ENCODE data around the gene PYGL.

The PYGL gene

DNA sequence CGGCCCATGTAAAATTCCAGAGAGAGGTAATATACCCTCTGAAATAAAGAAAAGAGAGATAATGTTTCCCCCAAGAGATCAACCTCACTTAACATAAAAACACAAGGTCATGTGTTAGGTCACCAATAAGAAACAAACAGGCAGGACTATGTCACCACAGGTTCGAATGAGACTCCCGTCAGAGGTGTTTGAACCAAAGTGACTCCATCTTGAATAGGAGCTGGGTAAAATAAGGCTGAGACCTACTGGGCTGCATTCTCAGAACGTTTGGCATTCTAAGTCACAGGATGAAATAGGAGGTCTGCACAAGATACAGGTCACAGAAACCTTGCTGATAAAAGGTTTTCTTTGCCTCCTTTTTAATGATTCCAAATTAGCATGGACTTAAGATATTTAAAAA lies 6.5 kb downstream of the PYGL start:
- no peak overlapping the region for H3K4me3 ChIP-seq (ENCODE audit: low read depth, low read length)
- DNase-seq (ENCODE audit: low read depth), result no peak
- TF ChIP-seq POLR2A (IDR thresholded peaks at IDR 0.05; ENCODE audit: extremely low read depth, insufficient read length), result no peak
- TF ChIP-seq MYC (IDR thresholded peaks at IDR 0.05; ENCODE audit: low read depth, low read length), result no peak
- TF ChIP-seq, protein P1, sequence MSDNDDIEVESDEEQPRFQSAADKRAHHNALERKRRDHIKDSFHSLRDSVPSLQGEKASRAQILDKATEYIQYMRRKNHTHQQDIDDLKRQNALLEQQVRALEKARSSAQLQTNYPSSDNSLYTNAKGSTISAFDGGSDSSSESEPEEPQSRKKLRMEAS (IDR thresholded peaks at IDR 0.05; ENCODE audit: low read depth, low read length), result no peak
- TF ChIP-seq, protein P2, sequence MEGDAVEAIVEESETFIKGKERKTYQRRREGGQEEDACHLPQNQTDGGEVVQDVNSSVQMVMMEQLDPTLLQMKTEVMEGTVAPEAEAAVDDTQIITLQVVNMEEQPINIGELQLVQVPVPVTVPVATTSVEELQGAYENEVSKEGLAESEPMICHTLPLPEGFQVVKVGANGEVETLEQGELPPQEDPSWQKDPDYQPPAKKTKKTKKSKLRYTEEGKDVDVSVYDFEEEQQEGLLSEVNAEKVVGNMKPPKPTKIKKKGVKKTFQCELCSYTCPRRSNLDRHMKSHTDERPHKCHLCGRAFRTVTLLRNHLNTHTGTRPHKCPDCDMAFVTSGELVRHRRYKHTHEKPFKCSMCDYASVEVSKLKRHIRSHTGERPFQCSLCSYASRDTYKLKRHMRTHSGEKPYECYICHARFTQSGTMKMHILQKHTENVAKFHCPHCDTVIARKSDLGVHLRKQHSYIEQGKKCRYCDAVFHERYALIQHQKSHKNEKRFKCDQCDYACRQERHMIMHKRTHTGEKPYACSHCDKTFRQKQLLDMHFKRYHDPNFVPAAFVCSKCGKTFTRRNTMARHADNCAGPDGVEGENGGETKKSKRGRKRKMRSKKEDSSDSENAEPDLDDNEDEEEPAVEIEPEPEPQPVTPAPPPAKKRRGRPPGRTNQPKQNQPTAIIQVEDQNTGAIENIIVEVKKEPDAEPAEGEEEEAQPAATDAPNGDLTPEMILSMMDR (IDR thresholded peaks at IDR 0.05; ENCODE audit: low read depth, low read length), result no peak

DNA sequence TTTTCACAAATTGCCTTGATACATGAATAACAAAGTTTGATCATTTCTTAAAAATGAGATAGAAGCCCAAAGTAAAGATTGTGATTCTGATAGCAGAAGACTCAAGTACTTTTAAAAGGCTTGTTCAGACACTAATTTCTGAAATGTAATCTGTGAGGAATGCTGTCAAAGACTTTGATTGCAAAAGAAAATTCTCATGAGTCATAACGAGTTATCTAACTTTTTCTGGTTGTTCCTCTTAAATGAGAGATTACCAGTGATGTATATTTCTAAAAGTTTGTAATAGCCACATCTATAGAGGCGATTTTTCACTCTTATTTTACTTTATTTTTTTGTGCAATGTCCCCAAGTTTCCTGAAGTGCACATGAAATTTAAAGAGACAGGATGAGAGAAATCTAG lies 7.0 kb downstream of the PYGL start:
- H3K4me3 ChIP-seq (ENCODE audit: low read depth, low read length), result no peak overlapping the region
- DNase-seq (ENCODE audit: low read depth), result peak; percentile 64
- TF ChIP-seq POLR2A (IDR thresholded peaks at IDR 0.05; ENCODE audit: extremely low read depth, insufficient read length) (no peak), MYC (IDR thresholded peaks at IDR 0.05; ENCODE audit: low read depth, low read length) (no peak)
- TF ChIP-seq, protein P2 (IDR thresholded peaks at IDR 0.05; ENCODE audit: low read depth, low read length), result no peak
- TF ChIP-seq, protein P1 (IDR thresholded peaks at IDR 0.05; ENCODE audit: low read depth, low read length), result no peak

DNA sequence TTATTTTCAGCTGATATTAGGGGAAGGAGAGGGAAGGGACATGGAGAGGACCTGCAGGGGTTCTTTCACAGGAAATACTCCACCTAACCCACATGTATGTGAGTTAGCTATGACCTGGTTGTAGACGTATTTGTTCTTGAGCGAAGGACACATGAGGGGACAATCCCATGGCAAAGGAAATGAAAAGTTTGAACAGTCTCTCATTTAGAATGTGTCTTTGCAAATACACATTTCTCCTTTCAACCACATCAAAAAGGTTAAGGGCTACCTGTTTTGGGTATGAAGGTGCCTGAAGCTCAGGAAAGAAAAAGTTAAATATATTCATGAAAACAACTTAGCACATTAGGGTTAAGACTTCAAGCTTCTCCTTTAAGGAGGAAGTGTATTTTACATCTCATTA lies 7.4 kb downstream of the PYGL start:
- no peak overlapping the region for H3K4me3 ChIP-seq (ENCODE audit: low read depth, low read length)
- TF ChIP-seq, protein P2 (IDR thresholded peaks at IDR 0.05; ENCODE audit: low read depth, low read length), result no peak
- TF ChIP-seq, protein P1 (IDR thresholded peaks at IDR 0.05; ENCODE audit: low read depth, low read length), result no peak
- TF ChIP-seq POLR2A (IDR thresholded peaks at IDR 0.05; ENCODE audit: extremely low read depth, insufficient read length) (no peak), MYC (IDR thresholded peaks at IDR 0.05; ENCODE audit: low read depth, low read length) (no peak)
- no peak for DNase-seq (ENCODE audit: low read depth)

DNA sequence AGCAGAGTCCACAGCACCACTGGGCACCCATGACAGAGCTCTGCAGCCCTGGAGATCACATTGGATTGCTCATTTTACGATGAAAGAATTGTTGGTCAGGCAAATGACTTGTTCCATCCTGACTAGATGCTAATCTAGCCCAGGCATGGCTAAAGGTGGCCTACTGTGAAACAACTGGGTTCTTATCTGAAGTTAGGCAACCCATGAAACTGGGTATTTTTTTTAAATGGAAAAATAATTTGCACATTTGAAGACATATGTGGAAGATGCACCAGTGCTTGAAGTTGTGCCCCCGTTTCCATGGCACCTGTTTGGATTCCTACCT lies 8.3 kb downstream of the PYGL start:
- DNase-seq (ENCODE audit: low read depth), result no peak
- TF ChIP-seq, protein P2 (IDR thresholded peaks at IDR 0.05; ENCODE audit: low read depth, low read length), result no peak
- TF ChIP-seq, protein P1 (IDR thresholded peaks at IDR 0.05; ENCODE audit: low read depth, low read length), result no peak
- no peak for TF ChIP-seq MYC (IDR thresholded peaks at IDR 0.05; ENCODE audit: low read depth, low read length)
- TF ChIP-seq POLR2A (IDR thresholded peaks at IDR 0.05; ENCODE audit: extremely low read depth, insufficient read length), result no peak
- no peak overlapping the region for H3K4me3 ChIP-seq (ENCODE audit: low read depth, low read length)

DNA sequence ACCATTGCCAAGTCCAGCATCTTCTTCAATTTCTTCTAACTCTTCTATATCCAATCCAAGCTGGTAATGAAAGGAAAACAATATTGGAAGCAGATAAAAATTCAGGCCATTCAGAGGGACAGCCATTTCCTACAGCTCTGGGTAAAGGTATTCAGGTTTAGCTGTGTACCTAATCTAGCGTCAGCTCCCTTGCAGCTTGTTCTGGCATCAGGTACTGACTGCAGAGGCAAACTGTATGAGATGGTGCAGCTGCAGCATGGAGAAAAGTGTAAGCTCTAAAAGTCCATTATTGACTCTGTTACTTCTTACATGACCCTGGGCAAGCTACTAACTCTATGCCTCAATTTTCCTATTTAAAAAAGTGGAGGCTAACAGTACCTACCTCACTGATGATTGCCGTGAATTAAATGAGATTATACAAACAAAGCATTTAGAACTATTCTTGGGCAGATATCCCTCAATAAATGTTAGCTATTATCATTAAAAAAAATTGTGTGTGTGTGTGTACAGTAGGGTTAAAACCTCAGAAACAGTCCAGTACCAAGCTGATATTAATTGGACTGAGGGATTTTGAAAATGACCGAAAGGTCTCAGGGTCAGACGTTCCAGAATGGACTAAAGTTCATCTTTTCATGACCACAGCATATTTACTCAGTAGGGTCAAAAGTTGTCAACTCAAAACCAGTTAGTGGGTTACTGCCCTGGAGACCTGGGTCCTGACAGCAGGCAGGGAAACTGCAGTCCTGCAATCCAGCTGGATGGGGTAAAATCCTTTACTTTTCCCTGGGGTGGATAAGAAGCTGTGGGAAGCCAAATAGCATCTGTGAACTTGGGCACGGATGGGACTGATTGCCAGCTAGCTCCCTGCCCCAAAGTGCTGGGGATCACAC lies 8.9 kb downstream of the PYGL start:
- TF ChIP-seq POLR2A (IDR thresholded peaks at IDR 0.05; ENCODE audit: extremely low read depth, insufficient read length) (no peak), MYC (IDR thresholded peaks at IDR 0.05; ENCODE audit: low read depth, low read length) (no peak)
- TF ChIP-seq, protein P1 (IDR thresholded peaks at IDR 0.05; ENCODE audit: low read depth, low read length), result no peak
- no peak overlapping the region for H3K4me3 ChIP-seq (ENCODE audit: low read depth, low read length)
- DNase-seq (ENCODE audit: low read depth), result no peak
